ENCODE data around the gene BATF3. TPM values are rescaled to one million over a fixed set of nuclear protein-coding genes. Genes with fewer than 3 reads are reported as not detected.
"Not testable (repeated sequence)": the region's sequence is repeated elsewhere in the genome, so short reads cannot be mapped to it uniquely, and the experiment has no call there.

Gene BATF3
- total RNA-seq, 1 donor from 2014 or later, result 18.4 TPM

DNA sequence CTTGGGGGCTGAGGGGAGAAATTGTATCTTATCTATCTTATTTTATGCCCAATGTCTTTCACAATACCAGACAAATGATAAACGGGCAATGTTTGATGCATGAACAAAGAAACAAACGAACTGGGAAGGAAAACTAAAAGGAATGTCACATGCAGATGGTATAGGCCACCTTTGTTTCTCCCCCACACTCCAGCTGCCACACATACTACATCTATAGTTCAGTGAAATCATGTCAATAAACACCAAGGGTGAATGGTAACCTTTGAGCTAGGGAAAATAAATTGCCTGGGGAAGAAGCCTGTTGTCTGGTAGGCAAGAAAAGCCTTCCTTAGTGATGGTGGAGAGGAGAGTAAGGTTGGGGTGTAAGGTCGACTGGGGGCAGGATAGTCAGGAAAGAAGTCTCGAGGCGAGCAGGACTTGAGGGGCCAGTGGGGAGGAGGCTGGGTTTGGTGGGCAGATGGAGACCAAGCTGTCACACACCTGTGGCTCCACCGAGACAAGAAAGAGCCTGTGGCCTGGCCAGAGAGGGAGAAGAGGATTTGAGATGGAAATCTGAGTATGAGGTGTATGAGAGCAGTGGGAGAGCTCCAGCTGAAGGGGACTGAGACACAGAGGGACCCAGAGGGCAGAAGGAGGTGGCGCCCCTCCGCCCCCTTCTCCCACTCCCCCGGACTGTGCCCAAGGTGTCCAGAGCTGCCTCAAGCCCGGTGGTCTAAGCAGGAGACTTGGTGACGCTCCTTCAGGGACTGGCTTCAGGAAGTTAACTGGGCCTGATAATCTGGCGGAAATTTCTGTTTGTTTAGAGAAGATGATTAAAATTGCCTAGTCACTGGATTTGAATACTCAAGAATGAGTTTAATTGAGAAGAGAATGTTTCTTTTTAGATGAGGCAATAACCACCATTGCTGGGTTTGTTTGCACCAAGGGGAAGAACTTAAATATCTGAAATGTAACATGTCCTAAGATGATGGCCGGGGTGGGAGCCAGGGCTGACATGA is 53.8 kb downstream of the BATF3 start:
- Histone ChIP-seq H3K27me3 (no peaks in the 10 kb centered on the region), H3K4me3 (no peak overlapping the region), H3K27ac (no peak overlapping the region), H3K36me3 (no peaks in the 10 kb centered on the region), H3K4me1 (peaks cover 4 to 9% of the 10 kb centered on the region in 2 donors), H3K9me3 (no peaks in the 10 kb centered on the region)
- TF ChIP-seq, protein P1, sequence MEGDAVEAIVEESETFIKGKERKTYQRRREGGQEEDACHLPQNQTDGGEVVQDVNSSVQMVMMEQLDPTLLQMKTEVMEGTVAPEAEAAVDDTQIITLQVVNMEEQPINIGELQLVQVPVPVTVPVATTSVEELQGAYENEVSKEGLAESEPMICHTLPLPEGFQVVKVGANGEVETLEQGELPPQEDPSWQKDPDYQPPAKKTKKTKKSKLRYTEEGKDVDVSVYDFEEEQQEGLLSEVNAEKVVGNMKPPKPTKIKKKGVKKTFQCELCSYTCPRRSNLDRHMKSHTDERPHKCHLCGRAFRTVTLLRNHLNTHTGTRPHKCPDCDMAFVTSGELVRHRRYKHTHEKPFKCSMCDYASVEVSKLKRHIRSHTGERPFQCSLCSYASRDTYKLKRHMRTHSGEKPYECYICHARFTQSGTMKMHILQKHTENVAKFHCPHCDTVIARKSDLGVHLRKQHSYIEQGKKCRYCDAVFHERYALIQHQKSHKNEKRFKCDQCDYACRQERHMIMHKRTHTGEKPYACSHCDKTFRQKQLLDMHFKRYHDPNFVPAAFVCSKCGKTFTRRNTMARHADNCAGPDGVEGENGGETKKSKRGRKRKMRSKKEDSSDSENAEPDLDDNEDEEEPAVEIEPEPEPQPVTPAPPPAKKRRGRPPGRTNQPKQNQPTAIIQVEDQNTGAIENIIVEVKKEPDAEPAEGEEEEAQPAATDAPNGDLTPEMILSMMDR (IDR thresholded peaks at IDR 0.05), result no peak
- intact Hi-C loops (cut with DNase I), result no loop called here
- DNase-seq (ENCODE audit: low spot score in 2 of 2), result no peak

DNA sequence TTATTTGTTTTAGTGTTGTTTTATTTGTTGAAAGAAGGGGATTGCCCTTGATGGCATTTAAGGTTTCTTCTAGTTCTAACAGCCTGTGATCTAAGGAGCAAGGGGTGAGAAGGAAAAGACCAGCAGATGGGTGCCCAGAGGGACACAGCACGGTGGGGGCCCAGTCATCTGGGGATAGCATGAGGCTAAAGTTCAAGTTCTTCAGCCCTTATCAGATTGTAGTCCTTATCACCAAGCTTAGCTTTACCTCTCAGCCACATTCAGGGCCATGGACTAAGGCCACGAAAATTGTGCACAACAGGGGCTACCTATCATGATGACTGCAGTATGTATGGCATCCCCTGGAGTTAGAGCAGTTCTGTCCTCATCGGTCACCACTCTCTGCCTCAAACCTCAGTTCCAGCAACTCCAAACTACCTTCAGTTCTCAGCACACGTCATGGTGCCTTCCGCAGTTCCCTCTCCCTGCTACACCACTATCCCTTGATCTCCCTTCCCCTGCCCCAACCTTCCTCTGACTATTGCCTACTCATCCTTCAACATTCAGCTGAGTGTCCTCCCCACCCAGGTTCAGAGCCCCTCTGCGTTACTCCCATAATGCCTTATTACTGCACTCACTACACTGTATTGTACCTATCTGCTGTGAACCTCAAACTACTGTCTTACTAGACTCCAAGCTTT is 54.6 kb downstream of the BATF3 start:
- Histone ChIP-seq H3K27me3 (no peaks in the 10 kb centered on the region), H3K4me1 (peaks cover 4 to 9% of the 10 kb centered on the region in 2 donors), H3K4me3 (no peak overlapping the region), H3K9me3 (no peaks in the 10 kb centered on the region), H3K27ac (no peak overlapping the region), H3K36me3 (no peaks in the 10 kb centered on the region)
- intact Hi-C loops (cut with DNase I), result no loop called here
- TF ChIP-seq, protein P1 (IDR thresholded peaks at IDR 0.05), result no peak
- DNase-seq (ENCODE audit: low spot score in 2 of 2), result no peak

GRCh38 chr1:212643877-212644276 is 55.8 kb downstream of the BATF3 start:
- Histone ChIP-seq H3K27ac (no peak overlapping the region), H3K4me1 (peaks cover 4% of the 10 kb centered on the region in 2 donors), H3K27me3 (no peaks in the 10 kb centered on the region), H3K9me3 (no peaks in the 10 kb centered on the region), H3K4me3 (no peak overlapping the region), H3K36me3 (no peaks in the 10 kb centered on the region)
- intact Hi-C loops (cut with DNase I), result no loop called here
- no peak for DNase-seq (ENCODE audit: low spot score in 2 of 2)
- TF ChIP-seq, protein P1 (IDR thresholded peaks at IDR 0.05), result no peak

- H3K4me1 ChIP-seq, result peaks cover 0 to 4% of the 10 kb centered on the region in 2 donors
- no peak overlapping the region for H3K4me3 ChIP-seq
- H3K36me3 ChIP-seq, result no peaks in the 10 kb centered on the region
- DNase-seq (ENCODE audit: low spot score in 2 of 2), result no peak
- H3K27ac ChIP-seq, result no peak overlapping the region
- intact Hi-C loops (cut with DNase I), result no loop called here
- no peaks in the 10 kb centered on the region for H3K9me3 ChIP-seq
- TF ChIP-seq, protein P1 (IDR thresholded peaks at IDR 0.05), result no peak
- no peaks in the 10 kb centered on the region for H3K27me3 ChIP-seq
These were observed 57.7 kb downstream of the BATF3 start for GRCh38 chr1:212641956-212642355.

DNA sequence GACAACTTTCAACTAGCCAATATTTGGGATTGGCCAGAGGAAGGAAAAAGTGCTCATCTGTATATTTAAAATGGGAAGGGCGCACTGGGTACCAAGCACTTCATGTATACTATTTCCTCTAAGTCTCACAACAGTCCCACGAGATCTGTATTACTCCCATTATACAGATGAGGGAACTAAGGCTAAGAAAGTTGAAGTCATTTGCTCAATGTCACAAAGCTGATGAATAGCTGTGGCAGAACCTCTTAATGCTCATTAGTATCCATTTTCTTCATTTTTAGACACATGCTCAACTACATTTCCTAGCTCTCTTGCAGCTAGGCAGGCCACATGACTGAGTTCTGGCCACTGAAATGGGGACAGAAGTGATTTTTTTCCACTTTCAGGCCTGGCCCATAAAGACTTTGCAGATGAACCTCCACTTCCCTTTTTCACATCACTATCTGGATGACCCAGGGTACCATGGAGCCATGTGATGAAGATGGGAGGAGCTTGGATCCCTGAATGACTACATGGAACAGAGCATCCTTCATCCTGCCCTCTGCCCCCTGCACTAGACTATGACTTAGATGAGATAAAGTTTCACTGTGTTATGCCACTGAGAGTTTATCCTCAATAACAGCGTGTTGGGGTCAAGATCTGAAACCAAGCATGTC is 59.3 kb downstream of the BATF3 start:
- Histone ChIP-seq H3K27me3 (no peaks in the 10 kb centered on the region), H3K36me3 (no peaks in the 10 kb centered on the region), H3K27ac (no peak overlapping the region), H3K9me3 (no peaks in the 10 kb centered on the region), H3K4me3 (no peak overlapping the region), H3K4me1 (peaks cover 5 to 11% of the 10 kb centered on the region in 2 donors)
- no peak for DNase-seq (ENCODE audit: low spot score in 2 of 2)
- TF ChIP-seq, protein P1 (IDR thresholded peaks at IDR 0.05), result no peak
- intact Hi-C loops (cut with DNase I), result no loop called here

DNA sequence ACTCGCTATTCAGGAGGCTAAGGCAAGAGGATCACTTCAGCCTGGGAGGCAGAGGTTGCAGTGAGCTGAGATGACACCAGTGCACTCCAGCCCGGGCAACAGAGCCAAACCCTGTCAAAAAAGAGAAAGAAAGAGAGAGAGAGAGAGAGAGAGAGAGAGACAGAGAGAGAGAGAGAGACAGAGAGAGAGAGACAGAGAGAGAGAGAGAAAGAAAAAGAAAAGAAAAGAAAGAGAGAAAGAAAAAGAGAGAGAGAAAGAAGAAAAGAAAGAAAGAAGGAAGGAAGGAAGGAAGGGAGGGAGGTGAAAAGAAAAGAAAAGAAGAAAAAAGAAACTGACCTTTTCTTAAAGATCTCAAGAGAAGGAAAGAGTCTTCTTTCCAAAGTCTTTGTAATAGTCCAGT is 60.1 kb downstream of the BATF3 start:
- Histone ChIP-seq H3K4me1 (peaks cover 5 to 11% of the 10 kb centered on the region in 2 donors), H3K27ac (peak overlapping the region in 1 of 2 donors; percentile 66)
- H3K9me3 ChIP-seq; H3K27me3 ChIP-seq; intact Hi-C loops (cut with DNase I); DNase-seq (ENCODE audit: low spot score in 2 of 2); H3K4me3 ChIP-seq; H3K36me3 ChIP-seq: not testable (repeated sequence)
